H9 (cell line): Measurements from ENCODE around the gene LGR5. TPM values are rescaled to one million over a fixed set of nuclear protein-coding genes. Genes with fewer than 3 reads are reported as not detected.

Source experiments
- DNase-seq: peaks from one replicate; pipeline ENCODE4 v3.0.0-alpha.2; 2017
- H2AFZ ChIP-seq: one replicate; pipeline ENCODE4 v1.6.1; 2013; ENCODE audit warnings: mild to moderate bottlenecking, low read length, control low read depth, moderate library complexity
- H2AK5ac ChIP-seq: 2 replicates; pipeline ENCODE4 v1.6.1; 2013; ENCODE audit warnings: low read length, control low read depth, mixed read lengths; ENCODE audit not compliant: insufficient read length
- H2BK120ac ChIP-seq: one replicate; pipeline ENCODE4 v1.6.1; 2013; ENCODE audit warnings: low read depth, mild to moderate bottlenecking, low read length, control low read depth, inconsistent platforms; ENCODE audit not compliant: poor library complexity, severe bottlenecking
- H2BK12ac ChIP-seq: 2 replicates; pipeline ENCODE4 v1.6.1; 2013; ENCODE audit warnings: low read length, control low read depth, mixed read lengths, low read depth; ENCODE audit not compliant: insufficient read length
- H2BK15ac ChIP-seq: 2 replicates; pipeline ENCODE4 v1.6.1; 2013; ENCODE audit warnings: low read depth, low read length, control low read depth
- H2BK20ac ChIP-seq: one replicate; pipeline ENCODE4 v1.6.1; 2013; ENCODE audit warnings: low read depth, mild to moderate bottlenecking, low read length, control low read depth, inconsistent platforms; ENCODE audit not compliant: poor library complexity, severe bottlenecking
- H2BK5ac ChIP-seq: 2 replicates; pipeline ENCODE4 v1.6.1; 2013; ENCODE audit warnings: low read length, control low read depth, mixed read lengths; ENCODE audit not compliant: insufficient read length
- H3K14ac ChIP-seq: 2 replicates; pipeline ENCODE4 v1.6.1; 2013; ENCODE audit warnings: low read length, control low read depth; ENCODE audit not compliant: insufficient read depth
- H3K18ac ChIP-seq: 2 replicates; pipeline ENCODE4 v1.6.1; 2013; ENCODE audit warnings: low read depth, mild to moderate bottlenecking, mixed read lengths, low read length, control low read depth; ENCODE audit not compliant: insufficient read length
- H3K23ac ChIP-seq: 2 replicates; pipeline ENCODE4 v1.6.1; 2013; ENCODE audit warnings: low read length, control low read depth, mixed read lengths, low read depth; ENCODE audit not compliant: insufficient read length
- H3K23me2 ChIP-seq: 2 replicates; pipeline ENCODE4 v1.6.1; 2013; ENCODE audit warnings: low read depth, mild to moderate bottlenecking, mixed read lengths, low read length, control low read depth; ENCODE audit not compliant: insufficient read length, poor library complexity, severe bottlenecking
- H3K27ac ChIP-seq: 2 replicates; pipeline ENCODE4 v1.5.1; 2013; ENCODE audit warnings: low read length, control low read depth, mixed read lengths, low read depth; ENCODE audit not compliant: insufficient read length
- H3K27me3 ChIP-seq: 2 replicates; pipeline ENCODE4 v1.6.1; 2013; ENCODE audit warnings: low read length, control low read depth, inconsistent platforms; ENCODE audit not compliant: insufficient read depth
- H3K4ac ChIP-seq: 2 replicates; pipeline ENCODE4 v1.6.1; 2013; ENCODE audit warnings: low read depth, mild to moderate bottlenecking, control low read depth, inconsistent platforms, low read length, moderate library complexity
- H3K4me1 ChIP-seq: 2 replicates; pipeline ENCODE4 v1.6.1; 2013; ENCODE audit warnings: low read length, control low read depth, inconsistent platforms; ENCODE audit not compliant: insufficient read depth
- H3K4me2 ChIP-seq: 2 replicates; pipeline ENCODE4 v1.6.1; 2013; ENCODE audit warnings: low read length, control low read depth, mixed read lengths; ENCODE audit not compliant: insufficient read length, insufficient read depth
- H3K56ac ChIP-seq: 2 replicates; pipeline ENCODE4 v1.6.1; 2013; ENCODE audit warnings: low read depth, mild to moderate bottlenecking, mixed read lengths, low read length, control low read depth; ENCODE audit not compliant: insufficient read length
- H3K79me1 ChIP-seq: 2 replicates; pipeline ENCODE4 v1.6.1; 2013; ENCODE audit warnings: low read depth, mild to moderate bottlenecking, moderate library complexity, low read length, control low read depth, inconsistent platforms; ENCODE audit not compliant: insufficient read depth, poor library complexity, severe bottlenecking
- H3K79me2 ChIP-seq: 2 replicates; pipeline ENCODE4 v1.6.1; 2013; ENCODE audit warnings: low read length, control low read depth, inconsistent platforms; ENCODE audit not compliant: insufficient read depth
- H3K9ac ChIP-seq: 2 replicates; pipeline ENCODE4 v1.6.1; 2013; ENCODE audit warnings: low read length, control low read depth, mixed read lengths; ENCODE audit not compliant: insufficient read length; ENCODE audit errors: extremely low read depth
- H3K9me3 ChIP-seq: one replicate; pipeline ENCODE4 v1.6.1; 2013; ENCODE audit warnings: low read depth, low read length, inconsistent platforms; ENCODE audit not compliant: control insufficient read depth
- H3T11ph ChIP-seq: one replicate; pipeline ENCODE4 v1.6.1; 2013; ENCODE audit warnings: mild to moderate bottlenecking, low read length, control low read depth, inconsistent platforms
- H4K20me1 ChIP-seq: one replicate; pipeline ENCODE4 v1.6.1; 2013; ENCODE audit not compliant: control insufficient read depth, insufficient read length, insufficient read depth
- H4K5ac ChIP-seq: 2 replicates; pipeline ENCODE4 v1.6.1; 2013; ENCODE audit warnings: low read depth, mild to moderate bottlenecking, mixed read lengths, low read length, control low read depth; ENCODE audit not compliant: insufficient read length
- H4K8ac ChIP-seq: replicated peaks from 2 replicates; pipeline ENCODE4 v1.6.1; 2013; ENCODE audit warnings: low read length, control low read depth, mixed read lengths, low read depth; ENCODE audit not compliant: insufficient read length
- H4K91ac ChIP-seq: 2 replicates; pipeline ENCODE4 v1.6.1; 2013; ENCODE audit warnings: low read depth, mild to moderate bottlenecking, moderate library complexity, mixed read lengths, low read length, control low read depth; ENCODE audit not compliant: insufficient read length
- H3K27ac Mint-ChIP-seq, 3 experiments: 2 replicates in 2 of 3; 3 replicates in 1 of 3; pipeline ENCODE4 v1.8.0; 2020 to 2021; ENCODE audit warnings: mixed read lengths in 3 of 3, mild to moderate bottlenecking in 1 of 3, moderate library complexity in 1 of 3
- H3K27me3 Mint-ChIP-seq: 2 replicates; pipeline ENCODE4 v1.8.0; 2021; ENCODE audit warnings: low read depth, mild to moderate bottlenecking, moderate library complexity, mixed read lengths
- H3K36me3 Mint-ChIP-seq, 3 experiments: 2 replicates in 2 of 3; 3 replicates in 1 of 3; pipeline ENCODE4 v1.8.0; 2020 to 2021; ENCODE audit warnings: low read depth in 3 of 3, mixed read lengths in 3 of 3; ENCODE audit not compliant: insufficient read depth in 1 of 3
- H3K4me1 Mint-ChIP-seq, 2 experiments: 2 replicates each; pipeline ENCODE4 v1.8.0; 2020; ENCODE audit warnings: mixed read lengths in 2 of 2
- H3K4me3 Mint-ChIP-seq, 2 experiments: 2 replicates in 1 of 2; 3 replicates in 1 of 2; pipeline ENCODE4 v1.8.0; 2020 to 2021; ENCODE audit warnings: mild to moderate bottlenecking in 2 of 2, mixed read lengths in 2 of 2, moderate library complexity in 1 of 2
- H3K9me3 Mint-ChIP-seq, 2 experiments: 2 replicates in 1 of 2; 3 replicates in 1 of 2; pipeline ENCODE4 v1.8.0; 2020; ENCODE audit warnings: mild to moderate bottlenecking in 2 of 2, mixed read lengths in 2 of 2, moderate library complexity in 1 of 2
- CTCF ChIP-seq: fragments of 200-600 bp; sonication (generic); conservative IDR thresholded peaks from 3 replicates; pipeline ENCODE4 v1.8.0; 2021; ENCODE audit warnings: antibody characterized with exemption, mild to moderate bottlenecking
- WGBS: extraction: QIAGEN DNeasy Blood & Tissue Kit; methylation state at CpG from one replicate; pipeline ENCODE4 v1.1.7; 2013; ENCODE audit warnings: missing lambda C conversion rate, low lambda C conversion rate, mixed read lengths; ENCODE audit not compliant: insufficient read length; ENCODE audit errors: extremely low coverage; 5-methylcytosine and 5-hydroxymethylcytosine counted together
- total RNA-seq: library from RNA; stranded (reverse); gene quantifications from 2 replicates; pipeline ENCODE4 v1.2.1, GENCODE V29; 2021

LGR5 gene
- total RNA-seq, 1 experiment from 2014 or later, result 0.09 TPM

GRCh38 chr12:71475280-71475679 is 35.7 kb downstream of the LGR5 start:
- Histone ChIP-seq H2BK20ac (no peak overlapping the region), H3K23me2 (no peaks in the 10 kb centered on the region), H3K27me3 (no peaks in the 10 kb centered on the region), H3T11ph (no peak overlapping the region), H3K18ac (no peak overlapping the region), H4K20me1 (no peaks in the 10 kb centered on the region), H3K23ac (no peak overlapping the region), H3K4ac (no peak overlapping the region), H4K8ac (no peak overlapping the region), H3K9me3 (no peaks in the 10 kb centered on the region), H2AFZ (no peak overlapping the region), H3K4me2 (no peak overlapping the region), H3K56ac (no peak overlapping the region), H3K4me1 (no peaks in the 10 kb centered on the region), H3K9ac (no peak overlapping the region), H2BK12ac (no peak overlapping the region), H3K14ac (no peak overlapping the region), H3K27ac (no peak overlapping the region), H4K91ac (no peak overlapping the region), H3K79me2 (no peaks in the 10 kb centered on the region), H2AK5ac (no peak overlapping the region), H3K79me1 (no peaks in the 10 kb centered on the region), H2BK120ac (no peak overlapping the region), H4K5ac (no peak overlapping the region), H2BK5ac (no peak overlapping the region), H2BK15ac (no peak overlapping the region)
- TF ChIP-seq CTCF, result no peak
- no peaks in the 10 kb centered on the region for H3K4me1 Mint-ChIP-seq
- H3K27me3 Mint-ChIP-seq, result no peaks in the 10 kb centered on the region
- no peaks in the 10 kb centered on the region for H3K36me3 Mint-ChIP-seq
- H3K9me3 Mint-ChIP-seq, result no peaks in the 10 kb centered on the region
- WGBS, result no CpG with 5 or more reads among the region's 5 CpGs
- no peak for DNase-seq
- no peak overlapping the region for H3K4me3 Mint-ChIP-seq
- H3K27ac Mint-ChIP-seq, result no peak overlapping the region
